B cell (primary cell): ENCODE results near the gene CYP3A4.

ENCODE experiments used
- CTCF ChIP-seq: fragments of 200-600 bp; IDR thresholded peaks from one replicate; pipeline ENCODE4 v1.8.0; 2022; ENCODE audit warnings: antibody characterized with exemption, mild to moderate bottlenecking
- EZH2 ChIP-seq: IDR thresholded peaks from 2 replicates; pipeline ENCODE4 v1.6.1; 2012; ENCODE audit warnings: borderline replicate concordance, low read depth, mild to moderate bottlenecking, moderate library complexity, low read length; ENCODE audit not compliant: insufficient read depth, poor library complexity, severe bottlenecking

- no peak for TF ChIP-seq EZH2
- no peak for TF ChIP-seq CTCF
Measured at GRCh38 chr7:99827040-99827778, 43.2 kb upstream of the CYP3A4 start.
